Peyer's patch (tissue), 4 donors: ENCODE measurements around the gene ZNF664. TPM values are rescaled to one million over a fixed set of nuclear protein-coding genes. Genes with fewer than 3 reads are reported as not detected.

ENCODE experiments used
- DNase-seq, 3 donors: peaks; one replicate each; pipeline ENCODE4 v3.0.0-alpha.2; 2017 to 2019
- H3K27ac ChIP-seq, 4 donors: fragments of 200-600 bp; sonication (generic); one replicate each; pipeline ENCODE4 v1.5.1; 2016 to 2019
- H3K27me3 ChIP-seq, 2 donors: fragments of 200-600 bp; sonication (generic); one replicate each; pipeline ENCODE4 v1.5.1; 2019
- H3K36me3 ChIP-seq, 3 donors: fragments of 200-600 bp; sonication (generic); one replicate each; pipeline ENCODE4 v1.5.1; 2016 to 2019
- H3K4me1 ChIP-seq, 4 donors: fragments of 200-600 bp; sonication (generic); one replicate each; pipeline ENCODE4 v1.5.1; 2016 to 2019
- H3K4me3 ChIP-seq, 4 donors: fragments of 200-600 bp; sonication (generic); 1 replicate in 3 of 4; 2 replicates in 1 of 4; pipeline ENCODE4 v1.5.1; 2016 to 2019; ENCODE audit warnings: mild to moderate bottlenecking in 1 of 4
- H3K9me3 ChIP-seq, 4 donors: fragments of 200-600 bp; sonication (generic); one replicate each; pipeline ENCODE4 v1.5.1; 2016 to 2019; ENCODE audit warnings: mild to moderate bottlenecking in 1 of 4
- POLR2A ChIP-seq, 2 donors: fragments of 450-650 bp; IDR thresholded peaks; one replicate each; pipeline ENCODE4 v1.5.1; 2017; ENCODE audit warnings: antibody characterized with exemption in 2 of 2, mild to moderate bottlenecking in 2 of 2, moderate library complexity in 2 of 2
- total RNA-seq, 4 donors: library from RNA; depleted of rRNA; stranded (reverse); fragments of >200 nt; gene quantifications; one replicate each; pipeline ENCODE4 v1.1.0, GENCODE V29; 2016
- TF ChIP-seq, protein P1 (sequence below), 6 experiments: fragments of 450-650 bp in 4 of 6; fragments of 200-600 bp in 2 of 6; sonication (generic) in 1 of 6; IDR thresholded peaks; one replicate each; pipeline ENCODE4 v1.5.1; 2017 to 2019; ENCODE audit warnings: antibody characterized with exemption in 6 of 6, mild to moderate bottlenecking in 3 of 6, moderate library complexity in 1 of 6

The ZNF664 gene
- total RNA-seq, 4 donors from 2014 or later = 75.9 to 160 (median 114) TPM

DNA sequence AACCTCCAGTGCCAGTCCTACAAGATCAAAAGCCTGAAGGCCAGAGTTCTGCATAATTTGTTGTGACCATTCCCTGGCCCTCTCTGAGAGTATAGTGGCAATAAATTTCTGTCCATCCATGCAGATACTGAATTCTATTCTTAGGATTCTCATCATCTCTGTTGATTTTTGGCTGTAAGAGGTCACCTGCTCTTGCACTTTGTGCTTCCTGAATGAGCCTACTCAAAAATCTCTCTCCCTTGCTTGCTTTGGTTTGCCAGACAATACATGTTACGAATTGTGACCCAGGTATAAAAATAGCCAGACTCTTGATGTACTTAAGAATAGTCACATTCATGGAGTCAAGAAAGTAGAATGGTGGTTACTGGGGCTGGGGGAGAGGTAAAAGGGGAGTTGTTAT is 16.7 kb downstream of the ZNF664 start:
- no peaks in the 10 kb centered on the region for H3K9me3 ChIP-seq
- DNase-seq = no peak
- H3K36me3 ChIP-seq = peaks cover 0 to 37% (median 0%) of the 10 kb centered on the region in 3 donors
- peaks cover 0 to 41% (median 0%) of the 10 kb centered on the region in 4 donors for H3K4me1 ChIP-seq
- no peak overlapping the region for H3K4me3 ChIP-seq
- no peaks in the 10 kb centered on the region for H3K27me3 ChIP-seq
- TF ChIP-seq, protein P1, sequence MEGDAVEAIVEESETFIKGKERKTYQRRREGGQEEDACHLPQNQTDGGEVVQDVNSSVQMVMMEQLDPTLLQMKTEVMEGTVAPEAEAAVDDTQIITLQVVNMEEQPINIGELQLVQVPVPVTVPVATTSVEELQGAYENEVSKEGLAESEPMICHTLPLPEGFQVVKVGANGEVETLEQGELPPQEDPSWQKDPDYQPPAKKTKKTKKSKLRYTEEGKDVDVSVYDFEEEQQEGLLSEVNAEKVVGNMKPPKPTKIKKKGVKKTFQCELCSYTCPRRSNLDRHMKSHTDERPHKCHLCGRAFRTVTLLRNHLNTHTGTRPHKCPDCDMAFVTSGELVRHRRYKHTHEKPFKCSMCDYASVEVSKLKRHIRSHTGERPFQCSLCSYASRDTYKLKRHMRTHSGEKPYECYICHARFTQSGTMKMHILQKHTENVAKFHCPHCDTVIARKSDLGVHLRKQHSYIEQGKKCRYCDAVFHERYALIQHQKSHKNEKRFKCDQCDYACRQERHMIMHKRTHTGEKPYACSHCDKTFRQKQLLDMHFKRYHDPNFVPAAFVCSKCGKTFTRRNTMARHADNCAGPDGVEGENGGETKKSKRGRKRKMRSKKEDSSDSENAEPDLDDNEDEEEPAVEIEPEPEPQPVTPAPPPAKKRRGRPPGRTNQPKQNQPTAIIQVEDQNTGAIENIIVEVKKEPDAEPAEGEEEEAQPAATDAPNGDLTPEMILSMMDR (IDR thresholded peaks at IDR 0.05) = no peak
- no peak for TF ChIP-seq POLR2A (IDR thresholded peaks at IDR 0.05)
- H3K27ac ChIP-seq = peak overlapping the region in 2 of 4 donors; percentile 77 to 85

DNA sequence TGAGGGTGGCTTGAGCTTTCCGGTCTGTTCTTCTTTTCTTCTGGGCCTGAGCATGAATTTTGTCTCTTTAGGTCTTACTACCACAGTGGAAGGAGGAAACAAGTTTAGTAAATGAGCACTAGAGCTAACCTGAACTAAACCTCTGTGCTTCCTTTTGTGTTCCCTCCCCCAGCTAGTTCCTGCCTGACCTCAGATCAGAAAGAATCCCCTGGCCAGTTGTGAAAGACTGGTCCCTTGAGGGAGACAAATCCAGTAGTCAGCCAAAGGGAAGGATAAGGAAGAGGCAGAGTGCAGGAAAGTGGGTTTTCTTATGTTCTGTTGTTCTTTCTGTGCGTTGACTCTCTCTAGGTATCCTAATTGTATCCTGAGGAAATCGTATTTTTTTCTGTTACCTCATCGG is 17.5 kb downstream of the ZNF664 start:
- TF ChIP-seq, protein P1 (IDR thresholded peaks at IDR 0.05) = peak in 1 of 6 experiments; percentile 2
- no peak for TF ChIP-seq POLR2A (IDR thresholded peaks at IDR 0.05)
- no peak for DNase-seq
- H3K27ac ChIP-seq = peak overlapping the region in 3 of 4 donors; percentile 35 to 85 (median 77)
- H3K4me1 ChIP-seq = peaks cover 0 to 41% (median 0%) of the 10 kb centered on the region in 4 donors
- H3K36me3 ChIP-seq = peaks cover 0 to 37% (median 0%) of the 10 kb centered on the region in 3 donors
- no peak overlapping the region for H3K4me3 ChIP-seq
- no peaks in the 10 kb centered on the region for H3K9me3 ChIP-seq
- no peaks in the 10 kb centered on the region for H3K27me3 ChIP-seq

DNA sequence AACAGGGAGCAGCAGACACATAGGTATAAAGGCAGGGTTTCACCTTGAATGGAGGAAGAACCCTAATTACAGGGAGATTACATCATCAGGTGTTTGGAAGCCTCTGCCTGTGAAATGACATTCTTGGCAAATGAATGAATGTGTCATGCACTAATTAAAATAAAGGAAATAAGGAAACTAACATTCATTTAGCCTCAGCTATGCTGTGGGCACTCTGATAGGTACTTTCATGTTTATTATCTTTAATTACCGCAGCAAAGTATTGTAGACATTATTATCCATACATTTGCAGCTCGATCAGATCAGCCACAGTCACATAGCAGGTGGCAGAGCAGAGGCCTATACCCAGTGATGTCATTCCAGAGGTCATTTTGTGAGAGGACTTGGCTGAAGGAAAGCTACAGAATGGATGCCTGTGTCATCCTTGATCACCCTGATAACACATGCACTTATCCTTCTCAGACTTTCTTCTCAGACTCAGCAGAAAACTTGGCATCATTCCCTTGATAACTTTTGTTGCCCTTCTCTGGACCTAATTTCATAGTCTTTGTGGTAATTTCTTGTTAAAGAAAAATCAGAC is 18.4 kb downstream of the ZNF664 start:
- no peaks in the 10 kb centered on the region for H3K9me3 ChIP-seq
- peak in 1 of 3 donors; percentile 73 for DNase-seq
- H3K27ac ChIP-seq = peak overlapping the region in 3 of 4 donors; percentile 49 to 85 (median 77)
- H3K36me3 ChIP-seq = peaks cover 0 to 39% (median 0%) of the 10 kb centered on the region in 3 donors
- no peaks in the 10 kb centered on the region for H3K27me3 ChIP-seq
- TF ChIP-seq, protein P1 (IDR thresholded peaks at IDR 0.05) = no peak
- TF ChIP-seq POLR2A (IDR thresholded peaks at IDR 0.05) = no peak
- H3K4me3 ChIP-seq = no peak overlapping the region
- peaks cover 0 to 32% (median 0%) of the 10 kb centered on the region in 4 donors for H3K4me1 ChIP-seq

DNA sequence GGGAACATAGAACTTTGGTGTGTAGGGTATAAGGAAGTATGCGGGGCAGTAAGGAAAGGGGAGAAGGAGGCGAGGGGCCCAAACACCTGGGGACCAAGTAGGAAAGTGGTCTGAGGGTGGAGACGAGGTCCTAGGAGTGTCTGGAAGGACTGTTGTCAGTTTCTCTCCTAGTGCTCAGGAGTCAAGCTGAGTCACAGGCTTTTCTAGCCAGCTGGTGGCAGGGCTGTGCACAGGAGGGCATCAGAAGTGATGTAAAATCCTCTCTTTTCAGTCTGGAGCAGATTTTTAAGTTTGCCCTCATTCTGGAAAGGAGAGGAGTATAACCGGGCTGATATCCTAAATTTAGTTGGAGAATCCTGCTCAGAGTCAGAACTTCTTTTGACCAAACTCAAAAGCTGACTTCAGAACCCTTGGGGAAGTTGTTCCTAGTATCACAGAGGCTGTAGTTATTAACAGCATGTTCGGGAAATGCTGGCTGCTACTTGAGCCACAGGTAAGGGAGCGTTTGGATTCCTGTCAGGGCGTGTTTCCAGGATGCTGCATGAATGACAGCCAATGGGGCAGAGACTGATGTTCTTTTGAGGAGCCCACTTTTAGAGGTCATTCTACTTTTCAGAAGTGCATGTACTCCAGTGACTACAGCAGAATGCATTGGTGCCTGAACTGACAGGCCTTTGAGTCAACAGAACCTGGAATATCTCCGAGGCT is 19.3 kb downstream of the ZNF664 start:
- no peaks in the 10 kb centered on the region for H3K27me3 ChIP-seq
- H3K4me1 ChIP-seq = peaks cover 0 to 25% (median 0%) of the 10 kb centered on the region in 4 donors
- H3K9me3 ChIP-seq = no peaks in the 10 kb centered on the region
- H3K27ac ChIP-seq = peak overlapping the region in 3 of 4 donors; percentile 49 to 85 (median 77)
- TF ChIP-seq POLR2A (IDR thresholded peaks at IDR 0.05) = no peak
- TF ChIP-seq, protein P1 (IDR thresholded peaks at IDR 0.05) = no peak
- H3K36me3 ChIP-seq = peaks cover 0 to 47% (median 0%) of the 10 kb centered on the region in 3 donors
- no peak for DNase-seq
- no peak overlapping the region for H3K4me3 ChIP-seq

DNA sequence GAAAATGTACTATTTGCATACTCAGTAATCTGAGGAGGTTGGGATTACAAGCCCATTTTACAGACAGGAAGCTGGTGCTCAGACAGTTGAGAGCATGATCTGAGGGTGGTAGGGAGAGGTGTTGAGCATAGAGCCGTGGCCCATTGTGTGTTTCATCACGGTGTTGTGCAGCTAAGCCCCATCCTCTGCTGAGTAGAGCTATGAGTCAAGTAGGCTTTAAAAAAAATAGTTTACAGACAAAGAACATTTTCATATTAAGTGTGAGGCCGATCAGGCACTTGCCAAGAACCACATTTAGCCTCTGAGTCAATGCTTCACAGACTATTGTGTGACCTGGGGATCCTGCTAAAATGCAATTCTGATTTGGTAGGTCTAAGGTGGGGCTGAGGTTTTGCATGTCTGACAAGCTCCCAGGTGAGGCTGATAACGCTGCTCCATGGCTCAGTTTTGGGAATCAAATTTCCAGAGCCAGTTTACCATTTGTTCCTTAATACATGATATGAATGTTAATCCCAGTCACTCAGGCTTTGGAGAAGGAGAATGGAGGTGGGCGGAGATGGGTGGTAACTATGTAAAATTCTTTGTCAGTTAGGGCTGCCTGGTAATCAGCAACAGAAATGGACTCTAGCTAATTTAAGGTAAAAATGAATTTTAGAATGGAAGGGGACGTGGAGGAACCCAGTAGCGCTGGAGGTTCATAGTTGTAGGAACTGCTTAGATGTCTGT is 22.2 kb downstream of the ZNF664 start:
- no peak overlapping the region for H3K4me3 ChIP-seq
- no peaks in the 10 kb centered on the region for H3K27me3 ChIP-seq
- H3K9me3 ChIP-seq = no peaks in the 10 kb centered on the region
- peaks cover 0 to 48% (median 0%) of the 10 kb centered on the region in 3 donors for H3K36me3 ChIP-seq
- no peak for DNase-seq
- H3K27ac ChIP-seq = no peak overlapping the region
- TF ChIP-seq POLR2A (IDR thresholded peaks at IDR 0.05) = no peak
- TF ChIP-seq, protein P1 (IDR thresholded peaks at IDR 0.05) = no peak
- H3K4me1 ChIP-seq = peaks cover 0 to 19% (median 0%) of the 10 kb centered on the region in 4 donors
